NCI-H2081 treated with DMSO at 0.1 percent for 48 hours (cell line): Measurements from ENCODE around the gene OR56A1.

Experiments
- DNase-seq: peaks from one replicate; lab custom pipeline; 2025; lab: John Stamatoyannopoulos, UW

OR56A1 gene

GRCh38 chr11:5989203-5989602 is 41.4 kb downstream of the OR56A1 start:
- no peak for DNase-seq

- no peak for DNase-seq
Measured at GRCh38 chr11:5986885-5987284, 43.7 kb downstream of the OR56A1 start, which contains the start of gene OR52L1. Gene OR52L1, minus strand, starts transcription at chr11:5986985. Its CDS starts 55 bp downstream, at chr11:5986930.

GRCh38 chr11:5983443-5983842 is 47.1 kb downstream of the OR56A1 start:
- DNase-seq = no peak

GRCh38 chr11:5973530-5973929 is 57.0 kb downstream of the OR56A1 start:
- DNase-seq = no peak
